Stimulated activated CD4-positive, alpha-beta T cell treated with anti-CD3 and anti-CD28 coated beads, Interleukin-1b, Interleukin-23, amount 100 ng/mL, for 4 hours (primary cell): ENCODE results near the gene YWHAQ.
"Not testable (repeated sequence)": the region's sequence is repeated elsewhere in the genome, so short reads cannot be mapped to it uniquely, and the experiment has no call there.

Experiments
- DNase-seq, 2 donors: peaks; one replicate each; pipeline ENCODE4 v3.0.0-alpha.2; 2020; ENCODE audit warnings: low read depth in 2 of 2

Gene YWHAQ

DNA sequence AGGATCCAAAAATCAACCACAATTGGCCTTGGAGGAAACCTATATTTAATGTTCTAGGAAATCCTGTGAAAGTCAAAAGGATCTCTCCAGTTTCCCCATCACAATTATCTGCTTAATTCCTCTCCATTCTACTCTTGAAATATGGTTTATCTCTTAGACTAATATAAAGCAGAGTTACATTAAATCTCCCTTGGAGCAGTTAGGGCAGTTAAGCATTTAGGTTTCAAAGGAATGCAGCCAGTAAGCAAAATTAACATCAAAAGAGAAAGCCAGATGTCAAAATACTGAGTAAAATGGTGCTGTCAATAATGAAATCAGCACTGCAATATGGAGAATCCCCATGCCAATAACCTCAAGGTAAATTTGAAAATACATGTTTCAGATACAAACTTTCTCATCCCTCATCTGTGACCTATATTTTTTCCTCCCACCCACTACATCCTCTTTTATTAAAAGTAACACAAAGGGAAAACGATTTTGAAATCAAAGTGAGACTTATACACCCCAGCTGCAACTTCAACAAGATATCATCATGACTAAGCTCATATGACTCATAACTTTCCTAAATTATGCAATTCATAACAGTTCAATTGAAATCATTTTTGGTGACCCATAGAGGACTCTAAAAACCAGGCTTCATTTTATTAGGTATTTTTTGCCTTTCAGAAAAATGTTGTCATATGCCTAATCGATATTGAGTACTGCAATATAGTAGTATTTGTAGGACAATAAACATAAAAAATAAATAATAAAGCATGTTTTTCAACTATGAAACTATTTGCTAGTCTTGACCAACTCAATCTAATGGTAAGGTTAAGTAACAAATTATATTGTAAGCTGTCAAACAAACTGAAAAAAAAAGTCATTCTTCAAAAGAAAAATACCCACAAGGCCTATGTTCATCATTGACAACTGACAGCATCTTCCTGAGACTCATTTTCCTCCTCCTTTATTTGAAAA lies 78.3 kb downstream of the YWHAQ start:
- no peak for DNase-seq

DNA sequence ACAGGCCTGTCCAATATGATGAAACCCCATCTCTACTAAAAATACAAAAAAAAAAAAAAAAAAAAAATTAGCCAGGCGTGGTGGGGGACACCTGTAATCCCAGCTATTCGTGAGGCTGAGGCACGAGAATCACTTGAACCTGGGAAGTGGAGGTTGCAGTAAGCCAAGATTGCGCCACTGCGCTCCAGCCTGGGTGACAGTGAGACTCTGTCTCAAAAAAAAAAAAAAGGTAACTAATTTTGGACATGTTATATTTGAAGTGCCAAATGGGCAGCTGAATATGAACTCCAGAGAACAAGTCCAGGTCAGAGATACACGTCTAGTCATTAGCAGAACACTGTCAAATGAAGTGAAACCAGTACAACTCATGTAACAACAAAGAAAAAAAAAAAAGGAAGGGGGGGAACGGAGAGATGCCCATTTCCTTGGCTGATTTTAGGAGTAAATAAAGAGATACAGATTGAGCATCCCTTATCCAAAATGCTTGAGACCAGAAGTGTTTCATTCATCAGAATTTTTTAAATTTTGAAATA lies 79.9 kb downstream of the YWHAQ start:
- DNase-seq, result not testable (repeated sequence)

DNA sequence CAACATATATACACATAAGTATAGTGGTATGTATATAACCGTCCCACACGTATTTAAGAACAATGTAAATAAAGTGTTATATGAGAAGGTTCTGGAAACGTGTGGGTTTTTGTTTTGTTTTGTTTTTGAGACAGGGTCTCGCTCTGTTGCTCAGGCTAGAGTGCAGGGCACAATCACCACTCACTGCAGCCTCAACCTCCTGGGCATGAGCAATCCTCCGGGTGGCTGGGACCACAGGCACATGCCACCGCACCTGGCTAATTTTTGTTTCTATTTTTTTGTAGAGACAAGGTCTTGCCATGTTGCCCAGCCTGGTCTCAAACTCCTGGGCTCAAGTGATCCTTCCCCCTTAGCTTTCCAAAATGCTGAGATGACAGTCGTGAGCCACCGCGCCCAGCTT lies 81.4 kb downstream of the YWHAQ start:
- no peak for DNase-seq

DNA sequence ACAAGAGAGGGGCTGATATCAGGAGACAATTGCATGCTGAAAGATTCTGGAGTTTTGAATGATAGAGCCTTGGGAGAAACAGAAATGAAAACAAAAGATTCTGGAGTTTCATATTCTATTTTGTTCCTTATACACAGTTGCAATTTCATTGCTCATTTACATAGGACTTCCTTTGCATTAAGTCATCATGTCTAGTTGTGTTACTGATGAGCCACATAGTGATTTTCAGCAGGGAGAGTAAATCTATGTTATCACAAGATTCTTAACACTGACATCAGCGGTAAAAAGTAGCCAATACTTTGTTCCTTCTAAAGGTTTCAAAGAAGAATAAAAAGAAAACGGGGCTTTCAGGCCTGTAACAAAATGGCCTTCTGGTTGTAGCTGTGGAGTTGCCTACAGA lies 82.3 kb downstream of the YWHAQ start:
- no peak for DNase-seq

DNA sequence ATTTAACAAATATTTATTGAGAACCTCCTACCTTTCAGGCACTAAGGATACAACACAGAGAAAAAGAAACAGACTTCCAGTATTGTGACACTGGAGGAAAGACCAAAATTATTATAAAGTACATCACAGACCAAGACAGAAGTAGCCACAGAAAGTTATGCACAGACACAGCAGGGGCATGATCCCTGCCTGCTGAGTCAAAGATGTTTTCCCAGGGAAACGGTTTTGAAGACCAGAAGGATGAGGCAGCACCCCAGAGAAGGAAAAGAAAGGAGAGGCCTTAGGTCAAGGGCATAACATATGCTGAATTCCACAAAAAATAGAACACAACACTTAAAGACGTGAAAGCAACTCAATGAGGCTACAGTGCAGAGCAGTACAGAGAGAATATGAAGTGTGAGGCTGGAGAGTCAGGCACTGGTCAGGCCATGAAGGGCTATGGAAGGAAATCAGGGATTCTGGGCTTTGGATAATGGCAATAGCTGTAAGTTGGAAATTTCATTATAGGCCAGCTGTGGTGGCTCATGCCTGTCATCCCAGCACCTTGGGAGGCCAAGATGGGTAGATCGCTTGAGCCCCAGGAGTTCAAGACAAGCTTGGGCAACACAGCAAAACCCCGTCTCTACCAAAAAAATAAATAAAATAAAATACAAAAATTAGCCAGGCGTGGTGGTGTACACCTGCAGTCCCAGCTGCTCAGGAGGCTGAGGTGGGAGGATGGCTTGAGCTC lies 83.4 kb downstream of the YWHAQ start:
- no peak for DNase-seq

DNA sequence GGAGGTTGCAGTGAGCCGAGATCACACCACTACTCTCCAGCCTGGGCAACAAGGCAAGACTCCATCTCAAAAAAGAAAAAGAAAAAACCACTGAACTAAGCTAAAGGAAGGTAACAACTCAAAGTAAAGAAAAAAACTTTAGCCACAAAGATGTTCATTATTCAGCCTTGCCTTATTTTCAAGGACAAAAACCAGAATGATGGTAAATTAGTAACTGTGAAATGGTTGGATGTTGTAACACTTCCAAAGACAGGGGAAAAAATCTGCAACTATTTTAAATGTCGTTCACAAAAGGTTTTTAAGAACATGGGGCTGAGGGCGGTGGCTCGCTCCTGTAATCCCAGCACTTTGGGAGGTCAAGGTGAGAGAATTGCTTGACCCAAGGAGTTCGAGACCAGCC lies 85.3 kb downstream of the YWHAQ start:
- DNase-seq, result no peak

DNA sequence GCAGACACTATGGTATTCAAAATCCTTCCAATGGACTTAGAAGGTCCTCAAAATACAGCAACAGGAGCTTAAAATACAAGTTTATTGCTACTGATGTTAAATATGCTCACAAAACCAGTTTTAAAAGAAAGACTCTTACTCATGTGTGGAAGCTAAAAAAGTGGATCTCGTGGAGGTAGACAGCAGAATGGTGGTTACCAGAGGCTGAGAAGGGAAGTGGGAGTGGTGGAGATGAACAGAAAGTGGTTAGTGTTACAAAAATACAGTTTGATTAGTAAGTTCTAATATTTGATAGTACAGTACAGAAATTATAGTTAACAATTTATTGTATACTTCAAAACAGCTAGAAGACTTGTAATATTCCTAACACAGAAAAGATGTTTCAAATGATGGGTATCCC lies 87.2 kb downstream of the YWHAQ start:
- DNase-seq, result no peak

DNA sequence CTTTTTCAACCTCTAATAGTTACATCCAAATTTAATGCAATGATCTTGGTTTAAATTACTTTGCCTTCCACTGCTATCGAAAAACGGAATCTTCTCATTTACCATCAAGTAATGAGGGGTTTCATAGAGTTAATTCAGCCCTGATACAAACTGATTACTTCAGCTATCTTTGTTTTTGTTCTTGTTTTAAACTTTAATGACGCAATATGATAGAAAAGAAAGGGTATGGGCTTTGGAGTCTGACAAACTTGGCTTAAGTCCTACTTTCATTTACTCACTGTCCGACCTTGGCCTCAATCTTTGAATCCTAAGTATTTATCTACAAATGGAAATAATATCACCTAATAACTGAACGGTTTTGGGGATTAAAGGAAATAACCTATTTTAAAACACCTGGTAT lies 91.3 kb downstream of the YWHAQ start:
- no peak for DNase-seq

DNA sequence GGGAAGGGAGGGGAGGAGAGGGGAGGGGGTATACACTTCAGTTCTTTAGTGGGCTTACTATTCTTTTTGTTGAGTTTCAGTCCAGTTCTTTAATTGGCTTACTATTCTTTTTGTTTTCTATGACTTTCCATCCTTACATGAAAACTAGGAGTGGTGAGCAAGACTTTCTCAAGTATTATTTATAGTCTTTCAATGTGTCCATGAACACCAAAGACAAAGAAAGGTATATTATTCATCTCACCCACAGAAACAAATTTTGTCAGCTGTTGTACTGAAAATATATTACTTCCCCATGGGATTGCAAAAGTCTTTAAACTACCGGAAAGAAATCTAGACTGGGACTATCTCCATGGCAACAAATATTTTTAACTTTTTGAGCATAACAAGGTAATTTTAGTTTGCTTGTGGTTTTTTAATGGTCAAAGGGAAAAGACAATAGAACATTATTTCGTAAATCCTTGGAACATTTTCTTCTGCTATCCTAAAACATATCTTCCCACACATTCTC lies 92.7 kb downstream of the YWHAQ start:
- DNase-seq, result no peak

DNA sequence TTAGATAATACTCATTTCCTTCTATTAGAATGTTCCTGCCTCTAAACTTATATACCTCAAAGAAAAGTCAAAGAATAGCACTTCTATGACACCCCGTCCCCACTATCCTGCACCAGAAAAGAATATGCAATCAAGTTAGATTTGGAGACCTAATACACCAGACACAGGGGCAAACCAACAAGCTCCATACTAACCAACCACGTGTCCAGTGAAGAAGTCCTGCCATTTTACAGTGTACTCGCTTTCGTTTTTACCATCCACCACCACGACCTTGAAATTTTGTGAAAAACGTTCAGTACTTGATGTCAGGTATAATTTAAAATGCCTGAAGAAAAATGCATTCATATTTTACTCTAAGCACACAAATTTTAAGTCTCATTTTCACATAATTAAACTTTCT lies 94.3 kb downstream of the YWHAQ start:
- no peak for DNase-seq

DNA sequence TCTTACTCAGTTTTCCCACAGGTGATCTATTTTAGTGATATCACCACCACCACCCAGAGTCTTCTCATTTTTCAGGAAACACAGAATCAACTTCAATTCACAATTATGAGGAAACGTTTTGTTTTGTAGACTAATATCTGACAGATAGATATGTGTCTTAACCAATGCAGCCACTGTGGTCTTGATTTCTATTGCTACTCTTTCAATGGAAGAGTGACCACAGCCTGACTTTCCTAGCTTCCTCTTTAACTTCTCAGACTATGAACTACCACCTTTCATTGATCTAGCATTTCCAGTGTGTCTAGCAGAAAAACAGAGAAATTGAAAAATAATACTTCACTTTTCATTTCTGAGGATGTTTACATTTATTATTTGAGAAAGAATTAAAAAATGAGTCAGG lies 95.6 kb downstream of the YWHAQ start:
- no peak for DNase-seq
